ENCODE results near the gene BTG4. TPM values are rescaled to one million over a fixed set of nuclear protein-coding genes. Genes with fewer than 3 reads are reported as not detected.

The BTG4 gene
- not detected in 2 replicates for total RNA-seq

GRCh38 chr11:111512296-111513239 is at the start of gene BTG4:
TSS of gene BTG4 (minus strand) at chr11:111512386. CDS start at chr11:111498776, 13,610 bp downstream.

GRCh38 chr11:111540114-111540936 is 28.1 kb upstream of the BTG4 start, which contains the start of gene LAYN:
TSS of gene LAYN (plus strand) at chr11:111540720. CDS start at chr11:111540844, 124 bp downstream.

GRCh38 chr11:111514216-111515031 is 2.2 kb upstream of the BTG4 start, which contains the start of gene HOATZ:
TSS of gene HOATZ (plus strand) at chr11:111514778. CDS start at chr11:111514785, 7 bp downstream.

Other genes with a start within 250 kb of the BTG4 start
- not detected in 2 replicates for gene POU2AF3, start 213.8 kb downstream of the BTG4 start, total RNA-seq
- not detected in 2 replicates for gene POU2AF1, start 133.1 kb downstream of the BTG4 start, total RNA-seq
- gene HOATZ, start 2.4 kb upstream of the BTG4 start, total RNA-seq = under 0.01 TPM in 1 of 2 replicates, not detected in the other
- 16.9 and 30.2 TPM in 2 replicates for gene LAYN, start 28.3 kb upstream of the BTG4 start, total RNA-seq
- gene SIK2, start 90.1 kb upstream of the BTG4 start, total RNA-seq = 5.6 and 10.4 TPM in 2 replicates

Data from regular cardiac myocyte (primary cell).